HEK293 (cell line): ENCODE measurements around the gene KRT82.

Experiments used
- CTCF ChIA-PET: fragments of 350-600 bp; formaldehyde crosslinking; extraction: SDS; loops from one replicate; lab custom pipeline; 2021; ENCODE audit warnings: antibody characterized with exemption; lab: Yijun Ruan, JAX
- POLR2A ChIA-PET: fragments of 300-600 bp; formaldehyde crosslinking; extraction: SDS; loops from one replicate; lab custom pipeline; 2020; ENCODE audit warnings: antibody characterized with exemption, inconsistent platforms; lab: Yijun Ruan, JAX
- H3K27ac ChIP-seq: fragments of 200-500 bp; sonication (Bioruptor generic); 2 replicates; pipeline ENCODE4 v1.5.1; 2014; ENCODE audit warnings: low read depth, low read length, control low read depth, inconsistent platforms; ENCODE audit errors: extremely low read depth
- H3K36me3 ChIP-seq, 2 experiments: fragments of 200-500 bp in 1 of 2; sonication (Bioruptor generic) in 1 of 2; 1 replicate in 1 of 2; 2 replicates in 1 of 2; pipeline ENCODE4 v1.5.1; 2014 to 2017; ENCODE audit warnings: inconsistent platforms in 2 of 2, low read length in 2 of 2; ENCODE audit not compliant: control insufficient read depth in 2 of 2, insufficient read depth in 1 of 2
- H3K4me1 ChIP-seq: fragments of 200-500 bp; sonication (Bioruptor generic); 2 replicates; pipeline ENCODE4 v1.5.1; 2014; ENCODE audit warnings: mild to moderate bottlenecking, low read length, inconsistent platforms; ENCODE audit not compliant: control insufficient read depth, insufficient read depth
- H3K4me3 ChIP-seq: 2 replicates; pipeline ENCODE4 v1.5.1; 2011; ENCODE audit warnings: low read depth, mild to moderate bottlenecking, control low read depth, low read length, moderate library complexity
- H3K9me3 ChIP-seq: fragments of 200-500 bp; sonication (Bioruptor generic); 2 replicates; pipeline ENCODE4 v1.5.1; 2014; ENCODE audit warnings: low read depth, low read length, inconsistent platforms; ENCODE audit not compliant: control insufficient read depth, insufficient read depth
- BCL6B ChIP-seq: fragments of 450-650 bp; formaldehyde crosslinking; IDR thresholded peaks from 2 replicates; pipeline ENCODE4 v1.5.1; 2017; ENCODE audit warnings: missing biosample characterization, missing genetic modification characterization
- CTCF ChIP-seq: fragments of 450-650 bp; formaldehyde crosslinking; IDR thresholded peaks from 2 replicates; pipeline ENCODE4 v1.5.1; 2016; ENCODE audit warnings: missing biosample characterization, missing genetic modification characterization
- KLF9 ChIP-seq: fragments of 450-650 bp; formaldehyde crosslinking; IDR thresholded peaks from 2 replicates; pipeline ENCODE4 v1.5.1; 2016; ENCODE audit warnings: missing biosample characterization, missing genetic modification characterization, low read depth
- REST ChIP-seq: fragments of 450-650 bp; formaldehyde crosslinking; IDR thresholded peaks from 2 replicates; pipeline ENCODE4 v1.5.1; 2016; ENCODE audit warnings: missing biosample characterization, missing genetic modification characterization
- SP3 ChIP-seq: fragments of 450-650 bp; formaldehyde crosslinking; IDR thresholded peaks from 2 replicates; pipeline ENCODE4 v1.5.1; 2016; ENCODE audit warnings: missing biosample characterization, missing genetic modification characterization
- ZBTB44 ChIP-seq: fragments of 450-650 bp; IDR thresholded peaks from 2 replicates; pipeline ENCODE4 v1.5.1; 2018; ENCODE audit warnings: missing biosample characterization, mild to moderate bottlenecking, missing genetic modification characterization
- ZNF155 ChIP-seq: fragments of 450-650 bp; formaldehyde crosslinking; IDR thresholded peaks from 2 replicates; pipeline ENCODE4 v1.5.1; 2016; ENCODE audit warnings: missing biosample characterization, missing genetic modification characterization
- ZNF169 ChIP-seq: fragments of 450-650 bp; formaldehyde crosslinking; IDR thresholded peaks from 2 replicates; pipeline ENCODE4 v1.5.1; 2016; ENCODE audit warnings: missing biosample characterization, missing genetic modification characterization
- ZNF214 ChIP-seq: fragments of 450-650 bp; formaldehyde crosslinking; IDR thresholded peaks from 2 replicates; pipeline ENCODE4 v1.5.1; 2017; ENCODE audit warnings: missing biosample characterization, mild to moderate bottlenecking, missing genetic modification characterization, borderline replicate concordance
- ZNF274 ChIP-seq, 2 experiments: fragments of 200-500 bp in 1 of 2; fragments of 450-650 bp in 1 of 2; sonication (Bioruptor generic) in 1 of 2; formaldehyde crosslinking in 1 of 2; IDR thresholded peaks; 2 replicates each; pipeline versions ENCODE4 v1.5.1 to v1.6.1; 2014 to 2016; ENCODE audit warnings: borderline replicate concordance in 1 of 2, inconsistent platforms in 1 of 2, low read length in 1 of 2, missing biosample characterization in 1 of 2, missing genetic modification characterization in 1 of 2
- ZNF426 ChIP-seq: fragments of 450-650 bp; formaldehyde crosslinking; IDR thresholded peaks from 2 replicates; pipeline ENCODE4 v1.5.1; 2017; ENCODE audit warnings: missing biosample characterization, missing genetic modification characterization, mild to moderate bottlenecking, inconsistent platforms, moderate library complexity
- ZNF473 ChIP-seq: fragments of 450-650 bp; formaldehyde crosslinking; IDR thresholded peaks from 2 replicates; pipeline ENCODE4 v1.5.1; 2017; ENCODE audit warnings: missing biosample characterization, missing genetic modification characterization
- ZNF521 ChIP-seq: fragments of 450-650 bp; formaldehyde crosslinking; IDR thresholded peaks from 2 replicates; pipeline ENCODE4 v1.5.1; 2017; ENCODE audit warnings: missing biosample characterization, mild to moderate bottlenecking, missing genetic modification characterization
- ZNF580 ChIP-seq: fragments of 450-650 bp; formaldehyde crosslinking; IDR thresholded peaks from 2 replicates; pipeline ENCODE4 v1.5.1; 2016; ENCODE audit warnings: missing biosample characterization, missing genetic modification characterization
- ZNF610 ChIP-seq: fragments of 450-650 bp; formaldehyde crosslinking; IDR thresholded peaks from 2 replicates; pipeline ENCODE4 v1.5.1; 2016; ENCODE audit warnings: missing biosample characterization, missing genetic modification characterization, borderline replicate concordance
- ZNF629 ChIP-seq: fragments of 450-650 bp; formaldehyde crosslinking; IDR thresholded peaks from 2 replicates; pipeline ENCODE4 v1.5.1; 2017; ENCODE audit warnings: missing biosample characterization, missing genetic modification characterization
- ZNF677 ChIP-seq: fragments of 450-650 bp; IDR thresholded peaks from 2 replicates; pipeline ENCODE4 v1.5.0; 2018; ENCODE audit warnings: missing biosample characterization, mild to moderate bottlenecking, missing genetic modification characterization, moderate library complexity
- ZNF692 ChIP-seq: fragments of 450-650 bp; formaldehyde crosslinking; IDR thresholded peaks from 2 replicates; pipeline ENCODE4 v1.5.1; 2016; ENCODE audit warnings: missing biosample characterization, missing genetic modification characterization
- ZSCAN4 ChIP-seq: fragments of 450-650 bp; formaldehyde crosslinking; IDR thresholded peaks from 2 replicates; pipeline ENCODE4 v1.5.1; 2017; ENCODE audit warnings: missing biosample characterization, missing genetic modification characterization

Gene KRT82

GRCh38 chr12:52439845-52440244 is 33.7 kb upstream of the KRT82 start (continued):
- no peak for TF ChIP-seq ZNF155 (tag by site-specific recombination)
- TF ChIP-seq ZNF629, result no peak
- TF ChIP-seq ZNF169, result no peak
- no peak for TF ChIP-seq ZBTB44 (tag by site-specific recombination)
- no peak for TF ChIP-seq ZNF473 (tag by site-specific recombination)
- no peak for TF ChIP-seq BCL6B (tag by site-specific recombination)

GRCh38 chr12:52439420-52439819 is 33.3 kb upstream of the KRT82 start:
- CTCF ChIA-PET, result interaction anchor here (0.6 to 1.0 kb wide), 2 partner anchors 29 to 68 kb away, joined by 3 read pairs; no protein-coding TSS in a partner anchor
- TF ChIP-seq ZNF692 (tag by site-specific recombination) (no peak), ZNF521 (tag by site-specific recombination) (no peak), KLF9 (tag by site-specific recombination) (no peak), ZSCAN4 (tag by site-specific recombination) (no peak), ZBTB44 (tag by site-specific recombination) (no peak), ZNF426 (tag by site-specific recombination) (no peak), ZNF214 (tag by site-specific recombination) (no peak), ZNF274 (IDR thresholded peaks at IDR 0.05; ENCODE audit: low read length) (no peak), ZNF274 (tag by site-specific recombination; IDR thresholded peaks at IDR 0.05; ENCODE audit: borderline replicate concordance) (no peak), ZNF580 (tag by site-specific recombination) (no peak), ZNF610 (tag by site-specific recombination) (no peak), CTCF (no peak), ZNF677 (no peak), SP3 (tag by site-specific recombination) (no peak), REST (no peak)
- Histone ChIP-seq H3K27ac (no peak overlapping the region), H3K36me3 (no peaks in the 10 kb centered on the region), H3K4me3 (no peak overlapping the region), H3K4me1 (no peaks in the 10 kb centered on the region), H3K9me3 (no peaks in the 10 kb centered on the region)
- POLR2A ChIA-PET, result no interaction called here
